ENCODE results near the gene IREB2.

Gene IREB2

DNA sequence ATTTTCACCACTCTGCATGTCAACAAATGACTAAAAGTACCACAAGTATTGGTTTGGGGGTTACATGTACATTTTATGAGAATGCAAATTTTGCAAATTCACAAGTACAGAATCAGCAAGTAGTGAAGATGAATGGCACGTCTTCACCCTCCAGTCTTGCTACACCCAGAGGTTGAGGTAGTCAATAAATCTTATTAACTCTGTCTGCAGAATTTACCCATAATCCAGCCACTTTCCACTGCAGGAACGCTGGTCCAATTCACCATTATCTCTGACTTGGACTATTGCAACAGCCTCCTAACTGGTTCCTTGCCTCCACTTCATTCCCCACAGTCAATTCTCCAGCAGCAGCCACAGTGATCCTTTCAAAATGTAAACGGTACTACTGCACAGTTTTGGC lies 112.8 kb downstream of the IREB2 start:
- DNase-seq (ENCODE audit: low read depth) = no peak

All from stimulated activated CD8-positive, alpha-beta memory T cell treated with anti-CD3 and anti-CD28 coated beads, Interleukin-12 subunit alpha, Interleukin-12 subunit beta, amount 100 ng/mL, for 1 hour (primary cell).